ENCODE data around the gene KIAA0319L.

DNA sequence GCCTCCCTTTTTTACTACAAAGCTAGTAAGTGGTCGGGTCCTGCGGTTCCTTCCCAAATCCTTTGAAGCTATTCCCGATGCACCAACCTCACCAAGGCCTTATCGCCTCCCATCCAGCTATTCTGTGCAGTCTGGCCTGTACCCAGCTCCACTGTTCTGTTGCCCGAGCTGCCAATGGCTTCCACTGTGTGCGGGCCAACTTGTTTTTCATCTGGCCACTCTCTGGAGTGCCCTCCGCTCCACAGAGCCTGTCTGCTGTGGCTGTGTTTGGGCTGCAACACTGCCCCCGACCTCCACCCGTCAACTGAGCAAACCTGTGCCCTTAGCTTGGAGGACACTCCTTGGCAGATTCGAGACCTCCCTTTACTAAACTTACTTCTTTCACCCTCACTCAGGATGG is 125.0 kb downstream of the KIAA0319L start:
- TF ChIP-seq POLR2A (IDR thresholded peaks at IDR 0.05), result no peak
- TF ChIP-seq, protein P1, sequence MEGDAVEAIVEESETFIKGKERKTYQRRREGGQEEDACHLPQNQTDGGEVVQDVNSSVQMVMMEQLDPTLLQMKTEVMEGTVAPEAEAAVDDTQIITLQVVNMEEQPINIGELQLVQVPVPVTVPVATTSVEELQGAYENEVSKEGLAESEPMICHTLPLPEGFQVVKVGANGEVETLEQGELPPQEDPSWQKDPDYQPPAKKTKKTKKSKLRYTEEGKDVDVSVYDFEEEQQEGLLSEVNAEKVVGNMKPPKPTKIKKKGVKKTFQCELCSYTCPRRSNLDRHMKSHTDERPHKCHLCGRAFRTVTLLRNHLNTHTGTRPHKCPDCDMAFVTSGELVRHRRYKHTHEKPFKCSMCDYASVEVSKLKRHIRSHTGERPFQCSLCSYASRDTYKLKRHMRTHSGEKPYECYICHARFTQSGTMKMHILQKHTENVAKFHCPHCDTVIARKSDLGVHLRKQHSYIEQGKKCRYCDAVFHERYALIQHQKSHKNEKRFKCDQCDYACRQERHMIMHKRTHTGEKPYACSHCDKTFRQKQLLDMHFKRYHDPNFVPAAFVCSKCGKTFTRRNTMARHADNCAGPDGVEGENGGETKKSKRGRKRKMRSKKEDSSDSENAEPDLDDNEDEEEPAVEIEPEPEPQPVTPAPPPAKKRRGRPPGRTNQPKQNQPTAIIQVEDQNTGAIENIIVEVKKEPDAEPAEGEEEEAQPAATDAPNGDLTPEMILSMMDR (IDR thresholded peaks at IDR 0.05), result no peak

All from testis (tissue), 2 donors.